ENCODE results near the gene CYTH1.

The CYTH1 gene

GRCh38 chr17:78647032-78647431 lies 135.0 kb downstream of the CYTH1 start:
- DNase-seq (ENCODE audit: low read depth): no peak

DNA sequence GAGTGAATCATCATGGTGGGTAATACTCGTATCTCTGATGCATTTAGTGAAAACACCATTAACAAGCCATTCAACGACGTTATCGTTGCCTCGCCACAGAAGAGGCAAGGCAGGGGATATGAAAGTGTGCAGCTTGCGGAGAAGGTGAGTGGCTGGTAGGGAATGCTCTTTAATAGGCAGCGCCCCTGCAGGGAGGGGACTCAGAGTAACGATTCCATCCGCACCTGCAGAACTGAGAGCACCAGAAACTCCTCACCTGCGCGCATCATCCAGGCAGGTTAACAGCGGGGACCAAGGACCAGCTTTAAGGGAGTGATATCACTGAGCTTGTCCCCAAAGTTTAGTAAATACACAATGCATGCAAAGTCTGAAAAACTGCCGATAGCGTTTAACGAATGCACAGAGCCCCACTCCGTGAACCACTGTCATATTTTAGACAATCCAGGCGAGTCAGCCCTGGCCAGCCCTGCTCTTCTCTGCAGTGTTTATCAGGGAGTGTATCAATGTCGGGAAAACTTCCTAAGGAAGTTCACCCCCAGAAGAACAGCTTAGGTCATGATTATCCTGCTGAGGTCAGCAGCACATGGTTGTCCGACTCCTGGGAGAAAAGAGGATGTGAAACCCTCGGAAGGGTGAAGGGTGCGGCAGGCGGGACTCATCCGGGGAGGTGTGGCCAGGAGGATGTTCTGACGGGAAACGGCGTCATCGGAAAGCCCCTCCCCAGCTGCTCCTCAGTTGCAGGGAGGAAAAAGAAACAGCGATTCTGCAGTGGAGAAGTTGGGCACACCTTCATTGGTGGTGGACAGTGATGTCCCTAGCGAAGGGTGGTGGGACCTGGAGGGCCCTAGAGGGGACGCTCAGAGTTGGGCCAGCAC lies 136.4 kb downstream of the CYTH1 start:
- DNase-seq (ENCODE audit: low read depth): peak; percentile 60

- DNase-seq (ENCODE audit: low read depth): no peak
Observed at GRCh38 chr17:78644931-78645351, 137.1 kb downstream of the CYTH1 start.

GRCh38 chr17:78644224-78644623 lies 137.8 kb downstream of the CYTH1 start:
- no peak for DNase-seq (ENCODE audit: low read depth)

- no peak for DNase-seq (ENCODE audit: low read depth)
Observed at GRCh38 chr17:78643326-78643725, 138.7 kb downstream of the CYTH1 start.

DNA sequence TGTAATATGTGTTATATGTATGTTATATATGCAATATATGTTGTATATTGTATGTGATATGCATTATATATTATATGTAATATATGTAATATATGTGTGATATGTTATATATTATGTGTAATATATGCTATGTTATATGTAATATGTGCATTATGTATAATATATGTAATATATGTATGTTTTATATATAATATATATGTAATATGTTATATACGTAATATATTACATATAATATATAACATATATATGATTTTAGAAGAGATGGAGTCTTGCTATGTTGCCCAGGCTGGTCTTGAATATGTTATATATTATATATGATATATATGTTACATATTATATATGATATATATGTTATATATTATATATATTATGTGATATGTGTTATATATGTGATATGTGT lies 139.4 kb downstream of the CYTH1 start:
- DNase-seq (ENCODE audit: low read depth): no peak

GRCh38 chr17:78641666-78642065 lies 140.4 kb downstream of the CYTH1 start:
- no peak for DNase-seq (ENCODE audit: low read depth)

- DNase-seq (ENCODE audit: low read depth): no peak
Observed at GRCh38 chr17:78641243-78641642, 140.8 kb downstream of the CYTH1 start.

DNA sequence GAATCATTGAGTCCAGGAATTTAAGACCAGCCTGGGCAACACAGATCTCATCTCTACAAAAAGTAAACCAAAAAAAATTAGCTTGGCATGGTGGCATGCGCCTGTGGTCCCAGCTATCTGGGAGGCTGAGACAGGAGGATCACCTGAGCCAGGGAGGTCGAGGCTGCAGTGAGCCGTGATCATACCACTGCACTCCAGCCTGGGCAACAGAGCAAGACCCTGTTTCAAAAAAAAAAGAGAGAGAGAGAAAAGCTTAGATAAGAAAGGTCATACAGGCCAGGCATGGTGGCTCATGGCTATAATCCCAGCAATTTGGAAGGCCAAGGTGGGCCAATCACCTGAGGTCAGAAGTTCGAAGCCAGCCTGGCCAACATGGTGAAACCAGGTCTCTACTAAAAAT lies 141.4 kb downstream of the CYTH1 start:
- DNase-seq (ENCODE audit: low read depth): no peak

DNA sequence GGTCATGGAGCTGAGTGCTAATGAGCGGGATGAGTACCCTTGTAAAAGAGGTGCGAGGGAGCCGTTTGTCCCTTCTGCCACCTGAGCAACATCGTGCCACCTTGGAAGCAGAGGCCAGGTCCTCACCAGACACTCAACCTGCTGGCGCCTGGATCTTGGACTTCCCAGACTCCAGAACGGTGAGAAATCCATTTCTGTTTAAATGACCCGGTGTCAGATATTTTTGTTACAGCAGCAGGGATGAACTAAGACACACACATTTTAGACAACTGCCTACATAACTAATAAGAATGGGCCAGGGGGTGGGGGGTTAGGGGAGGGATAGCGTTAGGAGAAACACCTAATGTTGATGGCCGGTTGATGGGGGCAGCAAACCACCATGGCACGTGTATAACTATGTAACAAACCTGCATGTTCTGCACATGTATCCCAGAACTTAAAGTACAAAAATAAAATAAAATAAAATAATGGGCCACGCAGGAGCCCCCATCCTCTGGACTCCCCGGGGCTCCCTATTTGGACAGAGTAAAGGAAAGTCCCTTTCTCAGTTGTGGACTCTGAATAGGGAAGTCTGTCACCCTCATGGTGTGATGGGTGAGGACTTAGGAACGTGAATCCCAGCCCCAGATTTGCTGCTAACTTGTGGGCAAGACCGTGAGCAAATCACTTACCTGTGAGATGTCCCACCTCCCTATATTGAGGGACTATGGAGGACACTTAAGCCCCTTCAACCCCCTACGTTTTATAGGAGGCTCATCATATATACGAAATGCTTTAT lies 144.2 kb downstream of the CYTH1 start:
- no peak for DNase-seq (ENCODE audit: low read depth)

- no peak for DNase-seq (ENCODE audit: low read depth)
Observed at GRCh38 chr17:78637146-78637545, 144.9 kb downstream of the CYTH1 start.

- no peak for DNase-seq (ENCODE audit: low read depth)
Observed at GRCh38 chr17:78634154-78634553, 147.9 kb downstream of the CYTH1 start.

- no peak for DNase-seq (ENCODE audit: low read depth)
Observed at GRCh38 chr17:78629436-78629995, 152.6 kb downstream of the CYTH1 start.

DNA sequence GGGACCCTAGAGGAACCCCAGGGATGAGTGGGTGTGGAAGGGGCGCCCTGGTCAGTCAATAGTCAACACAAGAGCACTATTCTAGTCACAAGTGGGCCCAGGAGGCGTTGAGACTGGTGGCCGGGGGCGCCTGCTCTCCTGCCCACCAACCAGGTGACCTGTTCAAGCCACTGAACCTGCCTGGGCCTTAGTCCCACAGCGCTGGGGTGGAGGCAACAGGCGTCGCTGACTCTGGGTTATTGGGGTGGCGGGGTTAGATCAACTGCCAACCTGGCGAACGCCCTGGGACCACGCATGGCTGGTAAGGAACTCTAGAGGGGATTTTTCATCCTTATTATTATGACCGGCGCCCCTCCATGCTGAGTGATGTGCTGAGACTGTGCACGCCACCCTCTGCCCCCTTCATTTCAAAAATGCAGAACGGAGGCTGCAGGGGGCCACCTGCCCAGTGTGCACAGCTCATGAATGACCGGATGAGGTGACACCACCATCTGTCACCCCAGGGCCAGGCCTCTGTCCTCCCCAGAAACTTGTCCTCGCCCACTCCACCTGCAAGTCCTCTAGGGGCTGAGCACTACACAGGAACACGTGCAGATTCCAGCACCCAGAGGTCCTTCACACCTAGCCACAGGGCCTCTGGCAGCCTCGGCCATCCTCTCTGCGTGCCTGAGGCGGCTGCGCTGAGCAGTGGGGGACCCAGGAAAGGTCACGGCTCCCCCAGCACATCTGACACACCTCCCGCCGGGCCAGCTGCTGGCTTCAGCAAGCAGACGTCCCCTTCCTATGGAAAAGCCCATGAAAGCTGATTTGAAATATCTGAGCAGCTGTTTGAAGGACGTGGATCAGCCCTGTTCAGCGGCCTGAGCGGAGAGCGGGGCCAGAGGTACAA lies 153.3 kb downstream of the CYTH1 start:
- no peak for DNase-seq (ENCODE audit: low read depth)

GRCh38 chr17:78624324-78625151 lies 157.5 kb downstream of the CYTH1 start:
- no peak for DNase-seq (ENCODE audit: low read depth)

Measured in stimulated activated CD4-positive, alpha-beta T cell treated with anti-CD3 and anti-CD28 coated beads, Interleukin-2, amount 100 ng/mL, for 4 hours (primary cell).